Astrocyte of the hippocampus (primary cell): ENCODE data around the gene MAG.
"Not testable (repeated sequence)": the region's sequence is repeated elsewhere in the genome, so short reads cannot be mapped to it uniquely, and the experiment has no call there.

ENCODE experiments used
- DNase-seq: peaks from one replicate; pipeline ENCODE4 v3.0.0; 2011; ENCODE audit warnings: low read depth, low spot score

MAG gene

DNA sequence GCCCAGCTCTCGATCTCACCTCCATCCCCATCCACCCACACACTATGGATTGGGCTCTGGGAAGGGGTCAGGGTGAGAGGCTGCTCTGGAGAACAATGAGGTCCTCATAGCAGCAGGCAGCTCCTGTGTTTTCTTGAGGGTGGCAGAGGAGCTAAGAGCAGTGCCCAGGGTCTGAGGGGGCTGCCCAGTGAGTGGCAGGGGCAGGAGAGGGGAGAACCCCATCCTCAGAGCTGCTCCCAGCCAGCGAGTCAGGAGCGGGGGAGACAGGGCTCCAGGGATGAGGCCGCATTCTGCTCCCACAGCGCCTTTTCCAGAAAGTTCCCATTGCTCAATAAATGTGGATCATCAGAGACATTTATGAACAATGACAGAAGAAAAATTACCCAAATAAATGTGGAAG is 68.1 kb downstream of the MAG start:
- DNase-seq: not testable (repeated sequence)

DNA sequence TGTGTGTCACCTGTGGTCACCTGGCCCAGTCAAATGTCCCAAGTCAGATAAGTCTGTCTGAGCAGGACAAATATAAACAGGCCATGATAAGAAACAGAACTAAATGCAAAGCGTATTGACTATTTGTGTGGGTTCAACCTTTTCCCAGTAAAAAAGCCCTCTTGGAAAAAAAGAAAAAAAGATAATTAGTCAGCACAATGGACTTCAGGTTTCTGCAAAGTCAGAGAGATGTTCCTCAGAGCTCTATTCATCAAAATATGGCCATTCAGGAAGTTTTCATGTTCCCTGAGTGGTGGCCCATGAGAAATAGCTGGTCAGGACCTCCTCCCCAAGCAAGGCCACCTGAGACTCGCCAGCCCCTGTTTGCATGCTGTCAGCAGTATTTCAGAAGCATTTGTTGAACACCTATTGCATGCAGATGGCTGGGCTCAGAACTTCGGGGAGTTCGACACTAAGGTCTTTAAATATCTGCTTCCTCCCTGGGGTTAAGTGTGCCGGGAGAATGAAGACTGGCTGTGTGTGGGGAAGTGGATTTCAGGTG is 69.0 kb downstream of the MAG start:
- DNase-seq: no peak

DNA sequence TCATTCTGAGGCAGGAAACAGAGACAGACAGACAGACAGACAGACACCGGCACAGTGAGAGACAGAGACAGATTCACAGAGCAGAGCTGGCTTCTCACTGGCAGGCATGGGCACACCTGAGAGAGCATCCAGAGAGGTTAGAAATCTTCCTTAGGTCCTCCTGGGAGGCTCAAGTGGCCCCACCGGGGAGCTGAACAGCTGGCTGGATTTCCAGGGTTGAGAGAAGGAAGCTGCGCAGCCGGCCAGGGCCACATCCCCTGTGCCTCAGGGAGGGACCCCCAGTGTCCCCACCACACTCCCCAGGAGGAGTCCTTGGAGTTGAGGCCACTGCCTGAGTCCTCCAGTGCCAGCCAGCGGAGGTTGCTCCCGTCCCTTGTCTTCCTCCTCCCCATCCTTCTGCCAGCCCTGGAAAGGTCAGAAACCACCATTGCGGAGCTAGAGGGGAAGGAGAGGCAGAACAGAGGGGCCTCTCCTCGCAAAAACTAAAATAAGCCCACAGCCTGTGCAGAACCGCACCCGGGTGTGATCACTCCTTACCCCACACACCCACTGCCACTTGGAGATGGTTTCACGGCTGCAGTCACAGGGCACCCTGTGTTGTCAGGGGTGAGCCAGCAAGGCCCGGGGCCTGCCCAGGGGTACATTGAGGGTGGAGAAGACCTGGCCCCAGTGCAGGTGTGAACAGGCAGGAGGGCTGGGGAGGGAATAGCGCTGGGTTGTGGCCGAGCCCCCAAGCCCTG is 70.5 kb downstream of the MAG start:
- DNase-seq: no peak

DNA sequence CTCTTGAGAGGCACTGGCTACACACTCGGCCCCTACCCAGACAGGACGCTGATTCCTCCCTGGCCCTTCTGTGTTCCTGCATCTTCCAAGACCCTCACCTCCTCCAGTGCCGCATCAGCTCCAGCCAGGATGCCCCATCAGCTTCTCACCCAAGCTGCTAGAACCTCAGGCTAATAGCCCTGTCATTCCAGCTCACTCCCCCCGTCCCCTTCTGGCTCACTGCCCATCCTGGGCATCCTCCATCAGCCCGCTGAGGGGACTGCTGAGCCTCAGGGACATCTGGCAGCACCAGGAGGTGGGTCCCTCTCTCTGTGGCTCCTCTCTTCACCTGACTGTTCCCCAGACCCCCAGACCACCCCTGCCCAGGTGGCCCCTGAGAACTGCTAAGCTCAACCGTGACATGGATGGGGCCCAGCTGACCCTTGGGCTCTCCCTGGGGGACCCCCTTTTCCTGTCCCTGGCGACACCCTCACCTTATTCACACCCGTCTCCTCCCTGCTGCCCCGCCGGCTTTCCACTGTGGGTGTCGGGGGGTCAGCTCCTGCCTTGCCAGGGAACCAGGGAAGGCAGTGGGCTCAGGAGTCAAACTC is 71.1 kb downstream of the MAG start:
- no peak for DNase-seq
